DND-41 (cell line): ENCODE results near the gene RAB26.

Source experiments
- EZH2 ChIP-seq: IDR thresholded peaks from 3 replicates; pipeline ENCODE4 v1.6.1; 2012; ENCODE audit warnings: borderline replicate concordance, low read depth, mild to moderate bottlenecking, moderate library complexity, low read length, inconsistent platforms; ENCODE audit not compliant: severe bottlenecking
- TF ChIP-seq, protein P1 (sequence below): IDR thresholded peaks from 2 replicates; pipeline ENCODE4 v1.5.1; 2012; ENCODE audit warnings: borderline replicate concordance, low read length, moderate library complexity, mild to moderate bottlenecking; ENCODE audit not compliant: poor library complexity, severe bottlenecking; ENCODE audit errors: extremely low read depth

DNA sequence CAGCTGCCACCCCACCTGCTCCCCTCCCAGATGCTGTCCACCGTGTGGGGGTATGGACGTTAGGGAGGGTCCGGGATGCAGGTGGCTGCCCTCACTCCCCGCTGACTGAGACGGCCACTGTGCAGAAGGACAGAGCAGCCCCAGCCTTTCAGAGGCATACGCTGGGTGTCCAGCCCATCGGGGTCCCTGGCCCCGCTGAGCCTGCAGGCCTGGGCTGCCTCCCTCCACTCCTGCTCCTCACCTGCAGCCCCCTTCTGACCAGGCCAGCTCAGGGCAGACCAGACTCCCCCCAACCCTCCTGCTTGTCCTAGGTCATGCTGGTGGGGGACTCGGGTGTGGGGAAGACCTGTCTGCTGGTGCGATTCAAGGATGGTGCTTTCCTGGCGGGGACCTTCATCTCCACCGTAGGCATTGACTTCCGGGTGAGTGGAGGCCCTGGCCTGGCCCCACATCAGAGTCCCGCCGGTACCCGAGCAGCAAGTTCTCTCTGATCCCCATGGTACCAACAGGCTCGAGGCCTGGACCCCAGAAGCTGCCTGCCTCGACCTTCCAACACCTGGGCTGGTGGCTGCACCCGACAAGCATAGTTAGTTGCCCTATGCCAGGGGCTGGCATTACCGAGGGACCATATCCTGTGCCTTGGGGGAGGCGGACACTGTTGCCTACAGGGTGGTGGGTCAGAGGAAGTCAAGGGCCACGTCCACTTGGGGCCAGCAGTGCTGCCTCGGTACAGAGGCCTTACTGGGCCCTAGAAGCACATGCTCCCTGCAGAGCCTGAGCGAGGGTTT lies 1.4 kb downstream of the RAB26 start:
- TF ChIP-seq EZH2 = no peak
- TF ChIP-seq, protein P1, sequence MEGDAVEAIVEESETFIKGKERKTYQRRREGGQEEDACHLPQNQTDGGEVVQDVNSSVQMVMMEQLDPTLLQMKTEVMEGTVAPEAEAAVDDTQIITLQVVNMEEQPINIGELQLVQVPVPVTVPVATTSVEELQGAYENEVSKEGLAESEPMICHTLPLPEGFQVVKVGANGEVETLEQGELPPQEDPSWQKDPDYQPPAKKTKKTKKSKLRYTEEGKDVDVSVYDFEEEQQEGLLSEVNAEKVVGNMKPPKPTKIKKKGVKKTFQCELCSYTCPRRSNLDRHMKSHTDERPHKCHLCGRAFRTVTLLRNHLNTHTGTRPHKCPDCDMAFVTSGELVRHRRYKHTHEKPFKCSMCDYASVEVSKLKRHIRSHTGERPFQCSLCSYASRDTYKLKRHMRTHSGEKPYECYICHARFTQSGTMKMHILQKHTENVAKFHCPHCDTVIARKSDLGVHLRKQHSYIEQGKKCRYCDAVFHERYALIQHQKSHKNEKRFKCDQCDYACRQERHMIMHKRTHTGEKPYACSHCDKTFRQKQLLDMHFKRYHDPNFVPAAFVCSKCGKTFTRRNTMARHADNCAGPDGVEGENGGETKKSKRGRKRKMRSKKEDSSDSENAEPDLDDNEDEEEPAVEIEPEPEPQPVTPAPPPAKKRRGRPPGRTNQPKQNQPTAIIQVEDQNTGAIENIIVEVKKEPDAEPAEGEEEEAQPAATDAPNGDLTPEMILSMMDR = no peak
